C4-2B (cell line): ENCODE measurements around the gene XXYLT1.

Experiments
- CTCF ChIP-seq: fragments of 450-650 bp; conservative IDR thresholded peaks from 2 replicates; pipeline ENCODE4 v1.5.1; 2017; ENCODE audit warnings: mild to moderate bottlenecking
- ZFX ChIP-seq: fragments of 450-650 bp; IDR thresholded peaks from 2 replicates; pipeline ENCODE4 v1.6.1; 2017

- TF ChIP-seq CTCF: no peak; the same call in none of the 2 replicates
- no peak for TF ChIP-seq ZFX
Observed at GRCh38 chr3:195260280-195260905, 10.6 kb downstream of the XXYLT1 start.
